ENCODE data around the gene GHDC.

GRCh38 chr17:42214156-42214555, 19.9 kb upstream of the GHDC start:
- TF ChIP-seq EZH2 (IDR thresholded peaks at IDR 0.05) (no peak), POLR2AphosphoS5 (IDR thresholded peaks at IDR 0.05; ENCODE audit: borderline replicate concordance, low read depth, low read length) (no peak), FOXP2 (optimal IDR thresholded peaks at IDR 0.05; ENCODE audit: control extremely low read depth, extremely low read length, insufficient read depth) (no peak)

All from SK-N-MC (cell line).